Measurements from ENCODE around the gene SEPTIN1.

DNA sequence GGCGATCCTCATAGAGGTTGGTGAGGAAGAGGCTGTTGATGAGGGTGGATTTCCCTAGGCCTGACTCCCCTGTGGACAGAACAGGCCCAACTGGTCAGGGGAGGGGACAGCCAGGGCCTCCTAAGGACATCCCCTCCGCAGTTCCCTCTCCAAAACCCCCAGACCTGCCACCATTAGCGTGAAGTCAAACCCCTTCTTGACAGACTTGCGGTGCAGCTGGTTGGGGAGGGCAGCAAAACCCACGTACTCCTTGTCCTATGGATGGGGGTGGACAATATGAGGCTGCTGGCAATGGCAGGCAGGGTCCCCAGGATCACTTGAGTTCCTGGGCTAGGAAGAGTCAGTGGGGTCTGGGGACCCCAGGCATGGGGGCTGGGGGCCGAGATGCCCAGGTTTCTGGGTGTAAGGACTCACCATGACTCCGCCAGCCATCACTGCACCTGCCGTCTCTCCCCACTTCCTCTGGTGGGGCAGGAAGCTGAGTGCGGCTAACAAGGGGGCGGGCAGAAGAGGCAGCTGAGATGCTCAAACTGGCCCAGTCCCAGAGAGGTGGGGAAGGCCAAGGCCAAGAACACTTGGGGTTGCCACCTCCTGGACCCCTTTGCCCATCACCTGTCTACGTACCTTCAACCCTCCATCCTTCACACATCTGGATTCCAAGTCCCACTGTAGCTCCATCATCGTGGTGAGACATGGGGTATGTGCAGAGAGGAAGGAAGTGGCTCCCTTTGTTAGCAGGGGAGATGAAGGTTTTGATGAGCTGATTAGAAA, at the start of gene SEPTIN1:
- TF ChIP-seq EP300 (IDR thresholded peaks at IDR 0.05; ENCODE audit: borderline replicate concordance in 1 of 2, low read depth in 1 of 2, low read length in 1 of 2) (no peak), SIN3A (IDR thresholded peaks at IDR 0.05; ENCODE audit: borderline replicate concordance, low read depth, low read length) (no peak)
- TF ChIP-seq, protein P1, sequence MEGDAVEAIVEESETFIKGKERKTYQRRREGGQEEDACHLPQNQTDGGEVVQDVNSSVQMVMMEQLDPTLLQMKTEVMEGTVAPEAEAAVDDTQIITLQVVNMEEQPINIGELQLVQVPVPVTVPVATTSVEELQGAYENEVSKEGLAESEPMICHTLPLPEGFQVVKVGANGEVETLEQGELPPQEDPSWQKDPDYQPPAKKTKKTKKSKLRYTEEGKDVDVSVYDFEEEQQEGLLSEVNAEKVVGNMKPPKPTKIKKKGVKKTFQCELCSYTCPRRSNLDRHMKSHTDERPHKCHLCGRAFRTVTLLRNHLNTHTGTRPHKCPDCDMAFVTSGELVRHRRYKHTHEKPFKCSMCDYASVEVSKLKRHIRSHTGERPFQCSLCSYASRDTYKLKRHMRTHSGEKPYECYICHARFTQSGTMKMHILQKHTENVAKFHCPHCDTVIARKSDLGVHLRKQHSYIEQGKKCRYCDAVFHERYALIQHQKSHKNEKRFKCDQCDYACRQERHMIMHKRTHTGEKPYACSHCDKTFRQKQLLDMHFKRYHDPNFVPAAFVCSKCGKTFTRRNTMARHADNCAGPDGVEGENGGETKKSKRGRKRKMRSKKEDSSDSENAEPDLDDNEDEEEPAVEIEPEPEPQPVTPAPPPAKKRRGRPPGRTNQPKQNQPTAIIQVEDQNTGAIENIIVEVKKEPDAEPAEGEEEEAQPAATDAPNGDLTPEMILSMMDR (IDR thresholded peaks at IDR 0.05): no peak

Data from SK-N-SH (cell line).